ENCODE measurements around the gene CABCOCO1. TPM values are rescaled to one million over a fixed set of nuclear protein-coding genes. Genes with fewer than 3 reads are reported as not detected.

The CABCOCO1 gene
- total and polyA plus RNA-seq, 9 of the 15 experiments (the other 6 are each of a cell fraction or from before 2014, with no cell fraction given): 0.04 TPM; not detected in 8

- no peaks in the 10 kb centered on the region for H3K9me1 ChIP-seq (ENCODE audit: control insufficient read depth, insufficient read depth, low read length)
- H3K4me2 ChIP-seq (ENCODE audit: insufficient read depth, low read length): no peak overlapping the region
- H3K27me3 ChIP-seq (ENCODE audit: control insufficient read depth in 2 of 2, insufficient read depth in 2 of 2, low read length in 2 of 2): no peaks in the 10 kb centered on the region; a peak in 1 of 5 replicates
- H3K4me3 ChIP-seq: no peak overlapping the region
- BruUV-seq (replicated peaks): no TSS peak
- H2AFZ ChIP-seq (ENCODE audit: low read depth, low read length): peak overlapping the region; percentile 18; the same call in 1 of the 2 replicates
- FAIRE-seq: no peak
- no peaks in the 10 kb centered on the region for H3K4me1 ChIP-seq (replicated peaks in 1 of 2; ENCODE audit: control insufficient read depth in 2 of 2, insufficient read depth in 2 of 2, low read length in 2 of 2)
- WGBS (ENCODE audit: insufficient coverage, low coverage, missing lambda C conversion rate): 7% methylated on average over 4 of the region's 4 CpGs
- no peaks in the 10 kb centered on the region for H3K79me2 ChIP-seq (ENCODE audit: control insufficient read depth, insufficient read depth, low read length)
- DNase-seq (ENCODE audit: extremely low read depth in 1 of 4, low spot score in 3 of 4): no peak
- in situ Hi-C loops (cut with MboI) (no loop called here), intact Hi-C loops (cut with micrococcal nuclease) (no loop called here)
- no peaks in the 10 kb centered on the region for H3K36me3 ChIP-seq (ENCODE audit: control insufficient read depth, insufficient read depth, low read length)
- H3K27ac ChIP-seq (ENCODE audit: extremely low read depth, low read depth, low read length): no peak overlapping the region
- TF ChIP-seq PML (IDR thresholded peaks at IDR 0.05; ENCODE audit: low read length) (no peak), RAD21 (CRISPR knock-in tag; conservative IDR thresholded peaks at IDR 0.05 in 1 of 2, IDR thresholded peaks at IDR 0.05 in 1 of 2) (no peak), TEAD2 (tag; IDR thresholded peaks at IDR 0.05) (no peak), RCOR1 (IDR thresholded peaks at IDR 0.05; ENCODE audit: borderline replicate concordance in 1 of 2, low read depth in 2 of 2, low read length in 2 of 2) (no peak), BRD4 (IDR thresholded peaks at IDR 0.05) (no peak), ZNF583 (CRISPR knock-in tag; IDR thresholded peaks at IDR 0.05) (no peak), MTA2 (IDR thresholded peaks at IDR 0.05; ENCODE audit: low read depth) (no peak), POLR2G (IDR thresholded peaks at IDR 0.05; ENCODE audit: low read depth, low read length) (no peak), NRF1 (conservative IDR thresholded peaks at IDR 0.05 in 1 of 2, IDR thresholded peaks at IDR 0.05 in 1 of 2) (no peak), BRD9 (IDR thresholded peaks at IDR 0.05; ENCODE audit: low read depth, partially characterized antibody) (no peak)
- TF ChIP-seq, protein P1, sequence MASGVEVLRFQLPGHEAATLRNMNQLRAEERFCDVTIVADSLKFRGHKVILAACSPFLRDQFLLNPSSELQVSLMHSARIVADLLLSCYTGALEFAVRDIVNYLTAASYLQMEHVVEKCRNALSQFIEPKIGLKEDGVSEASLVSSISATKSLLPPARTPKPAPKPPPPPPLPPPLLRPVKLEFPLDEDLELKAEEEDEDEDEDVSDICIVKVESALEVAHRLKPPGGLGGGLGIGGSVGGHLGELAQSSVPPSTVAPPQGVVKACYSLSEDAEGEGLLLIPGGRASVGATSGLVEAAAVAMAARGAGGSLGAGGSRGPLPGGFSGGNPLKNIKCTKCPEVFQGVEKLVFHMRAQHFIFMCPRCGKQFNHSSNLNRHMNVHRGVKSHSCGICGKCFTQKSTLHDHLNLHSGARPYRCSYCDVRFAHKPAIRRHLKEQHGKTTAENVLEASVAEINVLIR (CRISPR knock-in tag; IDR thresholded peaks at IDR 0.05): no peak
- no peaks in the 10 kb centered on the region for H3K9me3 ChIP-seq (replicated peaks; ENCODE audit: control insufficient read depth, insufficient read depth, low read depth, low read length)
- POLR2A ChIA-PET: interaction anchor here (0.7 kb wide), 1 partner anchor 1858 kb away, joined by 3 read pairs; no protein-coding TSS in a partner anchor
- no peaks in the 10 kb centered on the region for H4K20me1 ChIP-seq (replicated peaks; ENCODE audit: control insufficient read depth, insufficient read depth, low read length)
- no peak for ATAC-seq
- CTCF ChIA-PET (ENCODE audit: low intra/inter-chr PET ratio): interaction anchor here (0.6 kb wide), 1 partner anchor 300 kb away, joined by 3 read pairs; no protein-coding TSS in a partner anchor
- H3K9ac ChIP-seq (ENCODE audit: insufficient read depth in 1 of 2, low read depth in 2 of 2, low read length in 2 of 2): no peak overlapping the region
Observed at GRCh38 chr10:61639952-61640351, 22.8 kb upstream of the CABCOCO1 start.

All from K562 (cell line).